ENCODE results near the gene ECHDC3.

The ECHDC3 gene

GRCh38 chr10:11750420-11750819 is 8.2 kb downstream of the ECHDC3 start:
- Histone ChIP-seq H3K27ac (ENCODE audit: low read depth, low read length) (no peak overlapping the region), H3F3A (ENCODE audit: control insufficient read depth, insufficient read depth) (no peaks in the 10 kb centered on the region), H3K9me2 (replicated peaks; ENCODE audit: control insufficient read depth, low read length) (no peaks in the 10 kb centered on the region), H4K20me1 (ENCODE audit: control insufficient read depth, insufficient read depth, low read depth, low read length) (no peaks in the 10 kb centered on the region), H3K4me1 (ENCODE audit: control insufficient read depth, low read length) (no peaks in the 10 kb centered on the region), H3K36me3 (ENCODE audit: control insufficient read depth, low read length) (no peaks in the 10 kb centered on the region), H3K79me2 (ENCODE audit: control insufficient read depth, low read length) (no peaks in the 10 kb centered on the region), H3K4me3 (ENCODE audit: low read length) (no peak overlapping the region), H3K4me2 (ENCODE audit: low read length) (no peak overlapping the region), H3K9me3 (ENCODE audit: control insufficient read depth, insufficient read depth, low read length) (no peaks in the 10 kb centered on the region), H3K27me3 (ENCODE audit: control insufficient read depth, low read length) (0 out of 2 replicates have a peak, but pooled peaks cover 3% of the 10 kb centered on the region)
- no peak for TF ChIP-seq EZH2phosphoT487 (IDR thresholded peaks at IDR 0.05; ENCODE audit: borderline replicate concordance, low read length)
- TF ChIP-seq, protein P1, sequence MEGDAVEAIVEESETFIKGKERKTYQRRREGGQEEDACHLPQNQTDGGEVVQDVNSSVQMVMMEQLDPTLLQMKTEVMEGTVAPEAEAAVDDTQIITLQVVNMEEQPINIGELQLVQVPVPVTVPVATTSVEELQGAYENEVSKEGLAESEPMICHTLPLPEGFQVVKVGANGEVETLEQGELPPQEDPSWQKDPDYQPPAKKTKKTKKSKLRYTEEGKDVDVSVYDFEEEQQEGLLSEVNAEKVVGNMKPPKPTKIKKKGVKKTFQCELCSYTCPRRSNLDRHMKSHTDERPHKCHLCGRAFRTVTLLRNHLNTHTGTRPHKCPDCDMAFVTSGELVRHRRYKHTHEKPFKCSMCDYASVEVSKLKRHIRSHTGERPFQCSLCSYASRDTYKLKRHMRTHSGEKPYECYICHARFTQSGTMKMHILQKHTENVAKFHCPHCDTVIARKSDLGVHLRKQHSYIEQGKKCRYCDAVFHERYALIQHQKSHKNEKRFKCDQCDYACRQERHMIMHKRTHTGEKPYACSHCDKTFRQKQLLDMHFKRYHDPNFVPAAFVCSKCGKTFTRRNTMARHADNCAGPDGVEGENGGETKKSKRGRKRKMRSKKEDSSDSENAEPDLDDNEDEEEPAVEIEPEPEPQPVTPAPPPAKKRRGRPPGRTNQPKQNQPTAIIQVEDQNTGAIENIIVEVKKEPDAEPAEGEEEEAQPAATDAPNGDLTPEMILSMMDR (IDR thresholded peaks at IDR 0.05; ENCODE audit: low read depth, low read length, poor library complexity, severe bottlenecking), result no peak

- Histone ChIP-seq H3K27me3 (ENCODE audit: control insufficient read depth, low read length) (no peaks in the 10 kb centered on the region), H3K4me1 (ENCODE audit: control insufficient read depth, low read length) (peaks cover 8% of the 10 kb centered on the region), H3K9me3 (ENCODE audit: control insufficient read depth, insufficient read depth, low read length) (no peaks in the 10 kb centered on the region), H3K4me2 (ENCODE audit: low read length) (no peak overlapping the region), H3K27ac (ENCODE audit: low read depth, low read length) (no peak overlapping the region), H3K79me2 (ENCODE audit: control insufficient read depth, low read length) (no peaks in the 10 kb centered on the region), H4K20me1 (ENCODE audit: control insufficient read depth, insufficient read depth, low read depth, low read length) (no peaks in the 10 kb centered on the region), H3F3A (ENCODE audit: control insufficient read depth, insufficient read depth) (no peaks in the 10 kb centered on the region), H3K9me2 (replicated peaks; ENCODE audit: control insufficient read depth, low read length) (no peaks in the 10 kb centered on the region), H3K36me3 (ENCODE audit: control insufficient read depth, low read length) (no peaks in the 10 kb centered on the region), H3K4me3 (ENCODE audit: low read length) (no peak overlapping the region)
- TF ChIP-seq, protein P1 (IDR thresholded peaks at IDR 0.05; ENCODE audit: low read depth, low read length, poor library complexity, severe bottlenecking), result no peak
- no peak for TF ChIP-seq EZH2phosphoT487 (IDR thresholded peaks at IDR 0.05; ENCODE audit: borderline replicate concordance, low read length)
Observed at GRCh38 chr10:11754173-11754572, 12.0 kb downstream of the ECHDC3 start.

GRCh38 chr10:11754620-11755019 is 12.4 kb downstream of the ECHDC3 start:
- TF ChIP-seq, protein P1 (IDR thresholded peaks at IDR 0.05; ENCODE audit: low read depth, low read length, poor library complexity, severe bottlenecking), result no peak
- TF ChIP-seq EZH2phosphoT487 (IDR thresholded peaks at IDR 0.05; ENCODE audit: borderline replicate concordance, low read length), result no peak
- no peak overlapping the region for H3K4me3 ChIP-seq (ENCODE audit: low read length)
- H3K36me3 ChIP-seq (ENCODE audit: control insufficient read depth, low read length), result no peaks in the 10 kb centered on the region

More at GRCh38 chr10:11754620-11755019, 12.4 kb downstream of the ECHDC3 start:
- Histone ChIP-seq H3K4me1 (ENCODE audit: control insufficient read depth, low read length) (peaks cover 8% of the 10 kb centered on the region), H3F3A (ENCODE audit: control insufficient read depth, insufficient read depth) (no peaks in the 10 kb centered on the region), H3K27me3 (ENCODE audit: control insufficient read depth, low read length) (no peaks in the 10 kb centered on the region), H3K79me2 (ENCODE audit: control insufficient read depth, low read length) (no peaks in the 10 kb centered on the region), H3K9me3 (ENCODE audit: control insufficient read depth, insufficient read depth, low read length) (no peaks in the 10 kb centered on the region), H3K9me2 (replicated peaks; ENCODE audit: control insufficient read depth, low read length) (no peaks in the 10 kb centered on the region), H4K20me1 (ENCODE audit: control insufficient read depth, insufficient read depth, low read depth, low read length) (no peaks in the 10 kb centered on the region), H3K4me2 (ENCODE audit: low read length) (no peak overlapping the region), H3K27ac (ENCODE audit: low read depth, low read length) (no peak overlapping the region)
